RWPE2 (cell line): Measurements from ENCODE around the gene SP5.

Experiments used
- ATAC-seq: fragments of 200-7000 bp; cut with Tn5 transposase; 3 replicates; pipeline ENCODE4 v1.9.1; 2021; ENCODE audit warnings: low read depth
- DNase-seq: peaks from one replicate; pipeline ENCODE4 v3.0.0-alpha.2; 2020; ENCODE audit warnings: low spot score
- H3K27ac ChIP-seq: fragments of 450-650 bp; 2 replicates; pipeline ENCODE4 v1.5.1; 2017; ENCODE audit warnings: mild to moderate bottlenecking; ENCODE audit not compliant: poor library complexity, severe bottlenecking
- H3K27me3 ChIP-seq: fragments of 250-450 bp; sonication (Bioruptor Pico); 2 replicates; pipeline ENCODE4 v1.5.1; 2021; ENCODE audit warnings: mild to moderate bottlenecking, moderate library complexity; ENCODE audit not compliant: insufficient read depth, poor library complexity, severe bottlenecking
- H3K36me3 ChIP-seq: fragments of 250-450 bp; sonication (Bioruptor Pico); 2 replicates; pipeline ENCODE4 v1.5.1; 2020; ENCODE audit warnings: low read depth, mild to moderate bottlenecking, moderate library complexity
- H3K4me1 ChIP-seq: fragments of 250-450 bp; sonication (Bioruptor Pico); 2 replicates; pipeline ENCODE4 v1.5.1; 2021; ENCODE audit warnings: mild to moderate bottlenecking, moderate library complexity; ENCODE audit not compliant: insufficient read depth, poor library complexity, severe bottlenecking
- H3K4me3 ChIP-seq: fragments of 250-450 bp; sonication (Bioruptor Pico); 2 replicates; pipeline ENCODE4 v1.5.1; 2021; ENCODE audit warnings: mild to moderate bottlenecking, moderate library complexity; ENCODE audit not compliant: severe bottlenecking
- H3K9me3 ChIP-seq: fragments of 250-450 bp; sonication (Bioruptor Pico); 2 replicates; pipeline ENCODE4 v1.5.1; 2021; ENCODE audit warnings: mild to moderate bottlenecking, moderate library complexity; ENCODE audit not compliant: severe bottlenecking
- CTCF ChIP-seq: fragments of 450-650 bp; IDR thresholded peaks from one replicate; pipeline ENCODE4 v1.5.1; 2017; ENCODE audit warnings: mild to moderate bottlenecking, moderate library complexity; ENCODE audit not compliant: poor library complexity, severe bottlenecking

SP5 gene

GRCh38 chr2:170695521-170696410 is 19.4 kb upstream of the SP5 start:
- ATAC-seq (no peak), DNase-seq (no peak)
- Histone ChIP-seq H3K27ac (no peak overlapping the region), H3K27me3 (no peaks in the 10 kb centered on the region), H3K4me3 (no peak overlapping the region), H3K4me1 (no peaks in the 10 kb centered on the region), H3K9me3 (no peaks in the 10 kb centered on the region), H3K36me3 (no peaks in the 10 kb centered on the region)
- no peak for TF ChIP-seq CTCF

GRCh38 chr2:170696948-170697347 is 18.2 kb upstream of the SP5 start:
- Histone ChIP-seq H3K27ac (no peak overlapping the region), H3K4me1 (no peaks in the 10 kb centered on the region), H3K27me3 (no peaks in the 10 kb centered on the region), H3K4me3 (no peak overlapping the region), H3K36me3 (no peaks in the 10 kb centered on the region), H3K9me3 (no peaks in the 10 kb centered on the region)
- DNase-seq (no peak), ATAC-seq (no peak)
- no peak for TF ChIP-seq CTCF

- no peaks in the 10 kb centered on the region for H3K4me1 ChIP-seq
- H3K4me3 ChIP-seq, result no peak overlapping the region
- H3K27ac ChIP-seq, result no peak overlapping the region
- DNase-seq (no peak), ATAC-seq (no peak)
- no peaks in the 10 kb centered on the region for H3K9me3 ChIP-seq
- no peak for TF ChIP-seq CTCF
- H3K36me3 ChIP-seq, result no peaks in the 10 kb centered on the region
- H3K27me3 ChIP-seq, result no peaks in the 10 kb centered on the region
Measured at GRCh38 chr2:170701011-170701410, 14.1 kb upstream of the SP5 start.

GRCh38 chr2:170703776-170704476 is 11.2 kb upstream of the SP5 start:
- ATAC-seq (no peak), DNase-seq (no peak)
- H3K9me3 ChIP-seq, result no peaks in the 10 kb centered on the region
- H3K27me3 ChIP-seq, result no peaks in the 10 kb centered on the region
- H3K27ac ChIP-seq, result no peak overlapping the region
- H3K4me3 ChIP-seq, result no peak overlapping the region
- no peaks in the 10 kb centered on the region for H3K4me1 ChIP-seq
- H3K36me3 ChIP-seq, result no peaks in the 10 kb centered on the region
- TF ChIP-seq CTCF, result no peak
